Stimulated activated CD8-positive, alpha-beta memory T cell treated with anti-CD3 and anti-CD28 coated beads, Interleukin-15, amount 100 ng/mL, for 24 hours (primary cell): ENCODE results near the gene KIF6.
"Not testable (repeated sequence)": the region's sequence is repeated elsewhere in the genome, so short reads cannot be mapped to it uniquely, and the experiment has no call there.

ENCODE experiments used
- DNase-seq: peaks from one replicate; pipeline ENCODE4 v3.0.0-alpha.2; 2020; ENCODE audit warnings: low read depth

Gene KIF6, protein sequence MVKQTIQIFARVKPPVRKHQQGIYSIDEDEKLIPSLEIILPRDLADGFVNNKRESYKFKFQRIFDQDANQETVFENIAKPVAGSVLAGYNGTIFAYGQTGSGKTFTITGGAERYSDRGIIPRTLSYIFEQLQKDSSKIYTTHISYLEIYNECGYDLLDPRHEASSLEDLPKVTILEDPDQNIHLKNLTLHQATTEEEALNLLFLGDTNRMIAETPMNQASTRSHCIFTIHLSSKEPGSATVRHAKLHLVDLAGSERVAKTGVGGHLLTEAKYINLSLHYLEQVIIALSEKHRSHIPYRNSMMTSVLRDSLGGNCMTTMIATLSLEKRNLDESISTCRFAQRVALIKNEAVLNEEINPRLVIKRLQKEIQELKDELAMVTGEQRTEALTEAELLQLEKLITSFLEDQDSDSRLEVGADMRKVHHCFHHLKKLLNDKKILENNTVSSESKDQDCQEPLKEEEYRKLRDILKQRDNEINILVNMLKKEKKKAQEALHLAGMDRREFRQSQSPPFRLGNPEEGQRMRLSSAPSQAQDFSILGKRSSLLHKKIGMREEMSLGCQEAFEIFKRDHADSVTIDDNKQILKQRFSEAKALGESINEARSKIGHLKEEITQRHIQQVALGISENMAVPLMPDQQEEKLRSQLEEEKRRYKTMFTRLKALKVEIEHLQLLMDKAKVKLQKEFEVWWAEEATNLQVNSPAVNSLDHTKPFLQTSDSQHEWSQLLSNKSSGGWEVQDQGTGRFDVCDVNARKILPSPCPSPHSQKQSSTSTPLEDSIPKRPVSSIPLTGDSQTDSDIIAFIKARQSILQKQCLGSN

DNA sequence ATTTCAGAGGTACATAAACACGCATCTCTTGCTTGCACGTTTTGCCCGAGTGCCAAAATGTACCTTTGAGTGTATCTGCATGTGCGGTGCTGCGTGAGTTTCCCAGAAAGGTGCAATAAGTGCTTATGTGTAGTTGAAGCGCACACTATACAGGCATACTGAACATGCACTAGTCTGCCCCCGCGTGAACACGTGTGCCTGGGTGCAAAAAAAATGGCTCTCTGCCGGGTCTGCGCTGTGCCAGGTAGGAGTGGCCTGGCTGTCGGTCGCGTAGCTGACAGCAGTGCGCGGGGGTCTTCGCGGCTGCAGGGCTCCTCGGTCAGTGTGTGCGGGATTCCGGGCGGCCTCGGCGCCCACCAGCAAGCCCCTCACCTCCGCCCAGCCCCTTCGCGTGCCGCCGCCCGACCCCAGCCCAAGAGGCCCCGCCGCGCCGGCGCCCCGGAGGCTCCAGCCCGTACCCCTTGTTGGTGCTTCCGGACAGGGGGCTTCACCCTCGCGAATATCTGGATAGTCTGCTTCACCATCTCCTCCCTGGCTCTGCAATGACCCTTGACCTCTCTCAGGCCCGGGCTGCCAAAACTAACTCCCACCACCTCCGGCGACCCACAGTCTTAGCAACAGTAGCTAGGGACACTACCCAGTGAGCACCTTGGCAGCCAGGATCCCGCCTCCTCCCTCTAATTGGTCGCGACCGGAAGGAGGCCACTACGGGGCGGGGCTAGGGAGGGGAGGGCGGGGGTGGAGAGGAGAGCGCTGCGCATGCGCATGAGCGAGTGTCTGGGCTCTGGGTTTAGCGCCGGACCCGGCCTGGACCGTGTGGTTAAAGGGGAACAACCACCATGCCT lies at the start of gene KIF6:
TSS of gene KIF6 (minus strand) at position 622 of the 845 bp plus-strand sequence. CDS start at position 524, 98 bp downstream.
- peak; percentile 48 for DNase-seq

GRCh38 chr6:39773782-39774181 lies 48.6 kb upstream of the KIF6 start:
- DNase-seq, result no peak

- no peak for DNase-seq
Observed at GRCh38 chr6:39772559-39773273, 47.5 kb upstream of the KIF6 start.

DNA sequence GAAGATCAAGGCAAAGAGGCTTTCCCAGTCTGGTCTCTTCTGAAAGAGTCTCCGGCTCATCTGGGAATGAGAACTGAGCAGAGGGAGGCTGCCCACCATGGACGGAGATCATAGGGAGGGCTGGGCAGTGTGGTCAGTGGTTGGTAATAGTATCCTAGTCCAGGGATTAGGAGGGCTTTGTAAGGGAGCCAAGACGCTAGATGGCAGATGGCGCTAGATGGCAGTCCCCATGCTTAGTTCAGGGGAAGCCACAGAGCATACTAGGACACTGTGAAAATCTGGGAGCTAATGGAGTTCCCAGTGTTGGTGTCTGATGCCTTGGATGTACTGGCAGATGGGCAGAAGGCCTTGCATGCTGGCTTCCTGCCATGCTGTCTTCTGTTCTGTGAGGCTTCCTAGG lies 45.2 kb upstream of the KIF6 start:
- no peak for DNase-seq

- DNase-seq, result no peak
Observed at GRCh38 chr6:39769012-39769411, 43.8 kb upstream of the KIF6 start.

DNA sequence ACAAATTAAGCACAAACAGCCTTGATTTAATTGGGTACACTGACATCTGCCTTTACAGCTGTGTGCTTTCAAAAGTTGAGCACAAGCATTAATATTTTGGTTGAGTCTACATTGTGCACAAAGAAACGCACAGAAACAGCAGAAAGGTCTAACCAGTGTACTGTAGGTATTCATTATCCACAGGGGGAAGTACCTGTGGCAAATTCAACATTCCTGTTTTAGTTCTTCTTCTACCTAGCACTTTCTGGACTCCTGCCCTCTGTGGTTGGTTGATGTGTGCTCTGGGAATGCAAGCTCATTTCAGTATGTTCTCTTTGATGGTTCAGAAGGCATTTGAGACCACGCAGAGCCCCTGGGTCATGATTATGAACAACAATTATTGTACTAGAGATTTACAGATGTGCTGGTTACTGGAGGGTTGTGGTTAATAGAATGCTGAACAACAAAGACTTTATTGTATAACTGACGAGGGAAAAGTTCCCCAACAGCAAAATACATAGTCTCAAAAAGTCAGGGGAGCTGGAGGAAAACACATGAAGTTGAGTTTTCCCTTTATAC lies 40.4 kb upstream of the KIF6 start:
- no peak for DNase-seq

- no peak for DNase-seq
Observed at GRCh38 chr6:39760226-39760952, 35.2 kb upstream of the KIF6 start.

- no peak for DNase-seq
Observed at GRCh38 chr6:39758905-39759605, 33.8 kb upstream of the KIF6 start.

GRCh38 chr6:39756582-39756981 lies 31.4 kb upstream of the KIF6 start:
- no peak for DNase-seq

DNA sequence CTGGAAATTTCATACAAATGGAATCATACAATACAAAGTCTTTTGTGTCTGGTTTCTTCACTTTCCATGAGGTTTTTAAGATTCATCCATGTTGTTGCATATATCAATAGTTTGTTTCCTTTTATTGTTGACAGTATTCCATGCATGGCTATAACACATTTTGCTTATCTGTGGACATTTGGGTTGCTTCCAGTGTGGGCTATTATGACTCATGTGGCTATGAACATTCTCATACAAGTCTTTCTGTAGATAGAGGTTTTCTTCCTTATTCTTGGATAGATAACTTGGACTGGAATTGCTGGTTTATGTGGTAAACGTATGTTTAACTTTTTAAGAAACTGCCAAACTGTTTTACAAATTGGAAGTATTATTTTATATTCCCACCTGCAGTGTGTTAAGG lies 30.0 kb upstream of the KIF6 start:
- DNase-seq, result no peak

- no peak for DNase-seq
Observed at GRCh38 chr6:39754514-39755115, 29.4 kb upstream of the KIF6 start.

DNA sequence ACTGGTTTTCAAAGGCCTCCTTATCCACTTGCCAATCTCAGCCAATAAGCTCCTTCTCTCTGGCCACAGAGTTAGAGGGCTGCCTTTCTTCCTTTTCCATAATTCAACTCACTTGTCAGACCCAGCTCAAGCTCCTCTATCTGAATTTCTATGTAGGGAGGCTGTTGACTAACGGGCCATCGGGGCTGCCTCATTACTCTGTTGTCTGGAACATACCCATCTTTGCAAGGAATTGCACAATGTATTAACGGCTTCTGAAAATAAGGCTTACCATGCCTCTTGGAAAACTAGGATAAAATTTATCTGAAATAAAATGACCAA lies 28.5 kb upstream of the KIF6 start:
- DNase-seq, result no peak

DNA sequence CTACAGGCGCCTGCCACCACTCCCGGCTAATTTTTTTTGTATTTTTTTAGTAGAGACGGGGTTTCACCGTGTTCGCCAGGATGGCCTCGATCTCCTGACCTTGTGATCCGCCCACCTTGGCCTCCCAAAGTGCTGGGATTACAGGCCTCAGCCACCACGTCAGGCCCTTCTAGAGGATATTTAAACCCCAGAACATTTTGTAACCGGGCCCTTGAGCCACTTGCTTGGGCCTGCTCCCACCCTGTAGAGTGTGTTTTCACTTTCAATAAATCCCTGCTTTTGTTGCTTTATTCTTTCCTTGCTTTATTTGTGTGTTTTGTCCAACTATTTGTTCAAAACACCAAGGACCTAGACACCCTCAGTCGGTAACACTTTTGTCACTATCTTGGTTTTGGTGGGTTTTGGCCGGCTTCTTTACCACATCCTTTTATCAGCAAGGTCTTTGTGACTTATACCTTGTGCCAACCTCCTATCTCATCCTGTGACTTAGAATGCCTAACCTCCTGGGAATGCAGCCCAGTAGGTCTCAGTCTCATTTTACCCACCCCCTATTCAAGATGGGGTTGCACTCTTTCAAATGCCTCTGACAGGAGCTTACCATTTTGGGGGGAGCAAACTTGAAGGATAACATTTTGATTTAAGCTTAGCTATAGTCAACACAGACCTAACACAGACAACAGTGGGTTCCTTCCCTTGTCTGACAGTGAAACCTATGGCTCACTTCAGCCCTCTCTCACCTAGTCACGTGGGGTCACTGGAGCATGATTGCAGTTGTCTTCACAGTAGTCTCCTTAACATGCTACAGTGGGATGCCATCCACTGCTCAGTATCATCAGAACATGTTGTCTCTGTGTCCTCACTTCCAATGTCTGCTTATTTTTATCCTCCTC lies 27.9 kb upstream of the KIF6 start:
- no peak for DNase-seq

- no peak for DNase-seq
Observed at GRCh38 chr6:39746795-39747194, 21.6 kb upstream of the KIF6 start.

GRCh38 chr6:39733704-39734103 lies 8.5 kb upstream of the KIF6 start:
- DNase-seq, result no peak

- DNase-seq, result no peak
Observed at GRCh38 chr6:39731565-39731964, 6.4 kb upstream of the KIF6 start.

DNA sequence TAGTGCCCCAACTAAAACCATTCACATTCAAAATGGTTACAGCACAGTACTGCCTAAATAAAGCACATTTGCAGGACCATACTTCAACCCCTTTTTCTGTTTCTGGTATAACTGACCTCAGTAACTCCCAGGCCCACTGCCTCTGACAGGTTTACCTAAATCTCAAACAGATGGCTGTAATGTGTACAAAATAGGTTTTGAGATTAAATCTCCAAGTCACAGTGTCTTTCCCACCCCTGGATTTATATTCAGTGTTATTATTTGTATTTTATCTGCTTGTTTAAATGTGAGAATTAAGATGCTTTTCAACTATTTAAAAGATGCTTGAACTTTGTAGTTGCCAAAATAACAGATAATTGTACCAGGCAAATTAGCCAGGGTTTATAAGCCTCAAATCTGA lies 4.7 kb upstream of the KIF6 start:
- no peak for DNase-seq

- no peak for DNase-seq
Observed at GRCh38 chr6:39725632-39725997, 407 bp upstream of the KIF6 start.

DNA sequence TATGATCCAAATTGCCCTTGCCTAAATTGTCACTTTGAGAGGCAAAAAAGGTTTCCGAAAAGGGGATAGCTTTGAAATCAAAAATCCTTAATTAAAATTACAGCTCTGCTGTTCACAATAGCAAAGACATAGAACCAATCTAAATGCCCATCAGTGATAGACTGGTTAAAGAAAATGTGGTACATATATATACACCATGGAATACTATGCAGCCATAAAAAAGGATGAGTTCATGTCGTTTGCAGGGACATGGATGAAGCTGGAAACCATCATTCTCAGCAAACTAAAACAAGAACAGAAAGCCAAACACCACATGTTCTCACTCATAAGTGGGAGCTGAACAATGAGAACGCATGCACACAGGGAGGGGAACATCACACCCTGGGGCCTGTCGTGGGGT lies 1.9 kb downstream of the KIF6 start:
- not testable (repeated sequence) for DNase-seq
